ENCODE data around the gene AMD1.

- TF ChIP-seq CTCF (conservative IDR thresholded peaks at IDR 0.05) (no peak), EZH2 (IDR thresholded peaks at IDR 0.05; ENCODE audit: low read depth) (no peak)
These were observed 1.1 kb downstream of the AMD1 start for GRCh38 chr6:110875548-110876169.
